Mesodermal cell (in vitro differentiated cells): Measurements from ENCODE around the gene XG.
"Not testable (repeated sequence)": the region's sequence is repeated elsewhere in the genome, so short reads cannot be mapped to it uniquely, and the experiment has no call there.

Source experiments
- H3K27ac ChIP-seq: 2 replicates; pipeline ENCODE4 v1.7.0; 2013; ENCODE audit warnings: mild to moderate bottlenecking, low read depth, low read length, moderate library complexity; ENCODE audit not compliant: severe bottlenecking
- H3K36me3 ChIP-seq: 2 replicates; pipeline ENCODE4 v1.7.1; 2013; ENCODE audit warnings: mild to moderate bottlenecking, low read length, moderate library complexity; ENCODE audit not compliant: control insufficient read depth, insufficient read depth
- H3K4me1 ChIP-seq: one replicate; pipeline ENCODE4 v1.7.1; 2013; ENCODE audit warnings: mild to moderate bottlenecking, low read length; ENCODE audit not compliant: insufficient read depth, control insufficient read depth, poor library complexity, severe bottlenecking
- H3K4me3 ChIP-seq: 2 replicates; pipeline ENCODE4 v1.7.0; 2013; ENCODE audit warnings: low read length, control low read depth, mild to moderate bottlenecking; ENCODE audit not compliant: insufficient read depth, poor library complexity, severe bottlenecking; ENCODE audit errors: extremely low read depth
- H3K9me3 ChIP-seq: 2 replicates; pipeline ENCODE4 v1.7.1; 2013; ENCODE audit warnings: mild to moderate bottlenecking, low read length, moderate library complexity; ENCODE audit not compliant: control insufficient read depth
- WGBS, 2 experiments: methylation state at CpG; one replicate each; pipeline ENCODE4 v1.1.5; 2013; ENCODE audit warnings: missing lambda C conversion rate in 2 of 2; ENCODE audit not compliant: insufficient coverage in 2 of 2; 5-methylcytosine and 5-hydroxymethylcytosine counted together

XG gene

GRCh38 chrX:2761246-2761645 is 9.4 kb downstream of the XG start:
- Histone ChIP-seq H3K27ac (no peak overlapping the region), H3K9me3 (no peaks in the 10 kb centered on the region), H3K4me3 (no peak overlapping the region), H3K4me1 (no peaks in the 10 kb centered on the region), H3K36me3 (no peaks in the 10 kb centered on the region)
- WGBS, 2 experiments: 85% methylated on average over 2 of the region's 2 CpGs

DNA sequence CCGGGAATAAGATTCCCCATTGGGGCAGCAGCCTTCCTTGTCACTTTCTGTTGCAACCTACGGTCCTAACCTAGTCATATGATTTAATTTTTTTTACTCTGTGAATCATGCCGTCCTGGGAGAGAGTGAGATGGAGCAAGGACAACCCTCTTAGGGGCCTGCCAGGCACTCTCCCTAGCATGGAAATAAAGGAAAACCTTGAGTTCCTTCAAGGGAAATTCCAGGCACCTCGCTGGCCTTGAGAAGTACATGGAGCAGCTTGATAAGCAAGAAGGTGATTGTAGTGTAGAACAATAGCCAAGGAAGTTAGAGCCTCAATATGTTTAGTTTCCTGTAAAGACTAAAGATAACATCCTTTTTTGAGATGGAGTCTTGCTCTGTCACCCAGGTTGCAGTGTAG is 10.8 kb downstream of the XG start:
- H3K27ac ChIP-seq, H3K4me3 ChIP-seq, H3K36me3 ChIP-seq, H3K9me3 ChIP-seq, H3K4me1 ChIP-seq: not testable (repeated sequence)
- WGBS, 2 experiments: 69 to 100% methylated on average over 1 to 2 of the region's 4 CpGs

- H3K4me3 ChIP-seq, H3K36me3 ChIP-seq, H3K9me3 ChIP-seq, H3K27ac ChIP-seq: not testable (repeated sequence)
- WGBS, 2 experiments: 83 to 92% methylated on average over 9 to 13 of the region's 19 CpGs
- peaks cover 14% of the 10 kb centered on the region for H3K4me1 ChIP-seq
Observed at GRCh38 chrX:2764766-2765548, 13.1 kb downstream of the XG start.

- no peaks in the 10 kb centered on the region for H3K36me3 ChIP-seq
- no peak overlapping the region for H3K27ac ChIP-seq
- peaks cover 14% of the 10 kb centered on the region for H3K4me1 ChIP-seq
- H3K4me3 ChIP-seq: no peak overlapping the region
- WGBS, 2 experiments: 88 to 96% methylated on average over 5 of the region's 5 CpGs
- no peaks in the 10 kb centered on the region for H3K9me3 ChIP-seq
Observed at GRCh38 chrX:2765549-2765830, 13.7 kb downstream of the XG start.

- no peak overlapping the region for H3K27ac ChIP-seq
- H3K4me1 ChIP-seq: peaks cover 14% of the 10 kb centered on the region
- H3K9me3 ChIP-seq: no peaks in the 10 kb centered on the region
- 90 to 97% methylated on average over 11 of the region's 11 CpGs for WGBS, 2 experiments
- H3K36me3 ChIP-seq: no peaks in the 10 kb centered on the region
- no peak overlapping the region for H3K4me3 ChIP-seq
Observed at GRCh38 chrX:2766906-2767305, 15.1 kb downstream of the XG start.

DNA sequence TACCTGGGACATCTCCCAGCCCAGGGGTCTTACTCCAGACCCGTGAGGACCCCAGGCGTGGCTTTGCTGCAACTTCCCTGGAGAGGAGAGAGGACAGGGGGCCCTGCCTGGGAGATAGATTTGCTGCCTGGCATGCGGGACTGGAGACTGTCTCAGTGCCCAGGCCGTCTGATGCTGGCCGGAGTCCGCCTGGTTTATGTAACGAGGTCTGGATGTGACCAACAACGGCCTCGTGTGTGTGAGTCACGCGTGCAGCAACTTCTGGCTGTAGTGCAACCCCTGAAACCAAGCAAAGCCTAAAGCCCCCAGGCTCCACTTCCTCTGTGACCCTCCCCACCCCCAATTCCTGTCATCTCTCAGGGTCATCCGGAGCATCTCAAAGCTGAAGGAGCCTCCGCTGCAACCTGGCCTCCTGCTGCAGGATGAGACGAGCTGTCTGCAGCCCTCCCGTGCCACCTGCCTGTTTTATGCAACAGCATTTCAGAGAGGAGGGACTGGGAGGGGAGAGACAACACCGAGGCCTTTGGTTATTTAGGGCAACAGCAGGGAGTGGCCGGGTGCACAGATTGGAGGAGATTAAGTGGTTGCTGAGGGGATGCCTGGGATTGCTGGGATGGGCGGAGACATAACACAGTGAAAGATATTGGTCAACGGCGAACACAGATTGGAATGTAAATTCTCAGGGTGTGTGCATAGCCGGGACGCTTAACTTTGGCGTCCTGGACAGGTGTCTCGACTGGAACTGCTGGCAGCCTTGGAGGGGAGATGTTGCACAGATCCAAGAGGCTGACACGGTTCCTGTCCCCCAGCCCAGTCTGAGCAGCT is 16.0 kb downstream of the XG start:
- Histone ChIP-seq H3K36me3 (no peaks in the 10 kb centered on the region), H3K4me1 (peaks cover 14% of the 10 kb centered on the region), H3K27ac (peak overlapping the region; percentile 88), H3K4me3 (no peak overlapping the region), H3K9me3 (no peaks in the 10 kb centered on the region)
- 81 to 83% methylated on average over 19 to 20 of the region's 25 CpGs for WGBS, 2 experiments

DNA sequence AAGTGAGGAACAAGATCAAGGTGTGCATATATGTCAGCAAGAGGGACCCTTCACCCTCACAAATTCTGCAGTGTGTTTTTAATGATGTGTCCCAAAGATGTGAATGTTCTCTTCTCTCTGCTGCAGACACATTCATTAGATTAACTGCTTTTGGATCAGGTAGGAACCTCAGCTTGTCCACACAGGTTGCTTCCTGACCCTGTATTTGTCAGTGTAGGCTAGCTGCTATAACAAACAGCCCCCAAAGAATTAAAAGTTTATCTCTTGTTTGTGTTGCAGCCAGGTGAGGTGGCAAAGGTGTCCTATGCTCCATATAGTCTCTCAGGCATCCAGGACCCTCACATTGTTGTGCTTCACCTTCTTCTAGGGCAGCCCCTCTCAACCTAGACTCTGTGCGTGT is 17.8 kb downstream of the XG start:
- Histone ChIP-seq H3K4me3 (no peak overlapping the region), H3K4me1 (peaks cover 14% of the 10 kb centered on the region)
- WGBS, 2 experiments: no CpG with 5 or more reads among the region's 1 CpG

GRCh38 chrX:2773166-2774055 is 21.6 kb downstream of the XG start:
- H3K4me1 ChIP-seq, H3K4me3 ChIP-seq, H3K9me3 ChIP-seq, H3K27ac ChIP-seq, H3K36me3 ChIP-seq: not testable (repeated sequence)
- 87 to 92% methylated on average over 8 of the region's 10 CpGs for WGBS, 2 experiments

More for the DNA sequence above, 17.8 kb downstream of the XG start:
- H3K9me3 ChIP-seq: no peaks in the 10 kb centered on the region
- no peaks in the 10 kb centered on the region for H3K36me3 ChIP-seq
- no peak overlapping the region for H3K27ac ChIP-seq

- no peak overlapping the region for H3K4me3 ChIP-seq
- H3K27ac ChIP-seq: no peak overlapping the region
- H3K4me1 ChIP-seq: no peaks in the 10 kb centered on the region
- no peaks in the 10 kb centered on the region for H3K9me3 ChIP-seq
- WGBS, 2 experiments: 94 to 95% methylated on average over 2 to 4 of the region's 5 CpGs
- no peaks in the 10 kb centered on the region for H3K36me3 ChIP-seq
Observed at GRCh38 chrX:2774057-2774456, 22.2 kb downstream of the XG start.

DNA sequence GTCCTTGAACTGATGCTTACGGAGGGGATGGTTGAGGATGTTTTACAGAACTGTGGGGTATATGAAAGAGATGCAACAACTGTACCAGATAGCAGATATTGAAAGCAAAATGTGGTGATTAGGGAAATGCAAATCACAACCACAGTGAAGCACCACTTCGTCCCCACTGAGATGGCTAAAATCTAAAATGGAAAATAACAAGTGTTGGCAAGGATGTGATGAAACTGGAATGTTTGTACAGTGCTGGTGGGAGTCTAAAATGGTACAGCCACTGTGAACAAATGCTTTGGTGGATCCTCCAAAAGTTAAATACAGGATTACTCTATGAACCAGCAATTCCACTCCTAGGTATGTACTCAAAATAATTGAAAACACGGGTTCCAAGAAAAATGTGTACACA is 22.9 kb downstream of the XG start:
- no peaks in the 10 kb centered on the region for H3K36me3 ChIP-seq
- no peak overlapping the region for H3K27ac ChIP-seq
- WGBS, 2 experiments: 74 to 90% methylated on average over 2 of the region's 3 CpGs
- no peak overlapping the region for H3K4me3 ChIP-seq
- H3K4me1 ChIP-seq: no peaks in the 10 kb centered on the region
- H3K9me3 ChIP-seq: no peaks in the 10 kb centered on the region
